ENCODE data around the gene PEX5L. TPM values are rescaled to one million over a fixed set of nuclear protein-coding genes. Genes with fewer than 3 reads are reported as not detected.

The PEX5L gene
- total and polyA plus RNA-seq, 2 experiments from 2014 or later, result 0.13 to 0.63 TPM

GRCh38 chr3:179935710-179936109 lies 101.0 kb downstream of the PEX5L start:
- no peaks in the 10 kb centered on the region for H3K36me3 ChIP-seq (replicated peaks; ENCODE audit: insufficient read depth, low read depth)
- no peak overlapping the region for H3K4me2 ChIP-seq
- no peak for TF ChIP-seq CTCF (IDR thresholded peaks at IDR 0.05; ENCODE audit: poor library complexity)
- TF ChIP-seq EZH2 (IDR thresholded peaks at IDR 0.05; ENCODE audit: borderline replicate concordance), result no peak
- no peak for TF ChIP-seq EZH2phosphoT487 (IDR thresholded peaks at IDR 0.05; ENCODE audit: low read depth, severe bottlenecking, unreplicated experiment)
- no peaks in the 10 kb centered on the region for H4K20me1 ChIP-seq (ENCODE audit: insufficient read depth, poor library complexity, severe bottlenecking)
- H3K9me3 ChIP-seq (ENCODE audit: low read depth), result no peaks in the 10 kb centered on the region
- H3K4me1 ChIP-seq (ENCODE audit: insufficient read depth), result no peaks in the 10 kb centered on the region
- H2AFZ ChIP-seq, result no peak overlapping the region
- no peaks in the 10 kb centered on the region for H3K79me2 ChIP-seq
- H3K4me3 ChIP-seq, result no peak overlapping the region
- no peak overlapping the region for H3K27ac ChIP-seq
- DNase-seq (ENCODE audit: low spot score), result no peak
- H3K9me2 ChIP-seq (replicated peaks; ENCODE audit: insufficient read depth), result no peaks in the 10 kb centered on the region
- no peaks in the 10 kb centered on the region for H3K27me3 ChIP-seq
- 61% methylated on average over 2 of the region's 2 CpGs for WGBS (ENCODE audit: low lambda C conversion rate, missing lambda C conversion rate)

GRCh38 chr3:179933914-179934313 lies 102.8 kb downstream of the PEX5L start:
- Histone ChIP-seq H2AFZ (no peak overlapping the region), H3K27me3 (no peaks in the 10 kb centered on the region), H4K20me1 (ENCODE audit: insufficient read depth, poor library complexity, severe bottlenecking) (no peaks in the 10 kb centered on the region), H3K4me3 (no peak overlapping the region), H3K4me2 (no peak overlapping the region), H3K9me3 (ENCODE audit: low read depth) (no peaks in the 10 kb centered on the region), H3K9me2 (replicated peaks; ENCODE audit: insufficient read depth) (no peaks in the 10 kb centered on the region), H3K36me3 (replicated peaks; ENCODE audit: insufficient read depth, low read depth) (no peaks in the 10 kb centered on the region), H3K4me1 (ENCODE audit: insufficient read depth) (no peaks in the 10 kb centered on the region), H3K79me2 (no peaks in the 10 kb centered on the region), H3K27ac (no peak overlapping the region)
- WGBS (ENCODE audit: low lambda C conversion rate, missing lambda C conversion rate), result 81% methylated on average over 4 of the region's 4 CpGs
- TF ChIP-seq EZH2phosphoT487 (IDR thresholded peaks at IDR 0.05; ENCODE audit: low read depth, severe bottlenecking, unreplicated experiment) (no peak), EZH2 (IDR thresholded peaks at IDR 0.05; ENCODE audit: borderline replicate concordance) (no peak), CTCF (IDR thresholded peaks at IDR 0.05; ENCODE audit: poor library complexity) (no peak)
- DNase-seq (ENCODE audit: low spot score), result no peak

DNA sequence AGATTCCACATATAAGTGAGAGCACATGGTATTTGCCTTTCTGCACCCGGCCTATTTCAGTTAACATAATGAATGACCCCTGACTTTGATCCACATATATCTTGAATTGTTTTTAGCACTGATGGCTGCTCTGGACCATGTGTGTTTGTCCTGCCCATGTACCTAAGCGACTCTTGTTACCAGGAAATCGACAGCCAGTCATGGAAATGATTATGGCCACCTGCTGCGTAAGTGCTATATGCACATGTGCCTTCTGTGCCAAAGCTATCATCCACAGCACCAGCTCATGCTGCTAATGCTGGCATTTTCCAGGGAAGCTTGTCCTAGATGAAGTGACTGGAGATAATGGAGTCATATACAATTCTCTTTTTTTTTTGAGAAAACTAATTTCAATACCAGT lies 103.7 kb downstream of the PEX5L start:
- WGBS (ENCODE audit: low lambda C conversion rate, missing lambda C conversion rate), result 87% methylated on average over 4 of the region's 4 CpGs
- no peak overlapping the region for H3K4me3 ChIP-seq
- no peak for DNase-seq (ENCODE audit: low spot score)
- H3K9me2 ChIP-seq (replicated peaks; ENCODE audit: insufficient read depth), result no peaks in the 10 kb centered on the region
- H4K20me1 ChIP-seq (ENCODE audit: insufficient read depth, poor library complexity, severe bottlenecking), result no peaks in the 10 kb centered on the region
- no peaks in the 10 kb centered on the region for H3K79me2 ChIP-seq
- H3K27me3 ChIP-seq, result no peaks in the 10 kb centered on the region
- no peaks in the 10 kb centered on the region for H3K9me3 ChIP-seq (ENCODE audit: low read depth)
- no peak overlapping the region for H3K4me2 ChIP-seq
- no peaks in the 10 kb centered on the region for H3K36me3 ChIP-seq (replicated peaks; ENCODE audit: insufficient read depth, low read depth)
- H3K27ac ChIP-seq, result no peak overlapping the region
- no peak overlapping the region for H2AFZ ChIP-seq
- no peaks in the 10 kb centered on the region for H3K4me1 ChIP-seq (ENCODE audit: insufficient read depth)
- TF ChIP-seq CTCF (IDR thresholded peaks at IDR 0.05; ENCODE audit: poor library complexity) (no peak), EZH2 (IDR thresholded peaks at IDR 0.05; ENCODE audit: borderline replicate concordance) (no peak), EZH2phosphoT487 (IDR thresholded peaks at IDR 0.05; ENCODE audit: low read depth, severe bottlenecking, unreplicated experiment) (no peak)

GRCh38 chr3:179932674-179933073 lies 104.1 kb downstream of the PEX5L start:
- Histone ChIP-seq H3K27ac (no peak overlapping the region), H4K20me1 (ENCODE audit: insufficient read depth, poor library complexity, severe bottlenecking) (no peaks in the 10 kb centered on the region), H3K4me3 (no peak overlapping the region), H3K9me3 (ENCODE audit: low read depth) (no peaks in the 10 kb centered on the region), H3K36me3 (replicated peaks; ENCODE audit: insufficient read depth, low read depth) (no peaks in the 10 kb centered on the region), H3K27me3 (no peaks in the 10 kb centered on the region), H3K4me1 (ENCODE audit: insufficient read depth) (no peaks in the 10 kb centered on the region), H2AFZ (no peak overlapping the region), H3K79me2 (no peaks in the 10 kb centered on the region), H3K9me2 (replicated peaks; ENCODE audit: insufficient read depth) (no peaks in the 10 kb centered on the region), H3K4me2 (no peak overlapping the region)
- WGBS (ENCODE audit: low lambda C conversion rate, missing lambda C conversion rate), result 92% methylated on average over 1 of the region's 1 CpG
- TF ChIP-seq CTCF (IDR thresholded peaks at IDR 0.05; ENCODE audit: poor library complexity) (no peak), EZH2 (IDR thresholded peaks at IDR 0.05; ENCODE audit: borderline replicate concordance) (no peak), EZH2phosphoT487 (IDR thresholded peaks at IDR 0.05; ENCODE audit: low read depth, severe bottlenecking, unreplicated experiment) (no peak)
- no peak for DNase-seq (ENCODE audit: low spot score)
